GM12878 (cell line): ENCODE data around the gene E2F7. TPM values are rescaled to one million over a fixed set of nuclear protein-coding genes. Genes with fewer than 3 reads are reported as not detected.

Source experiments
- CBFB ChIP-seq: IDR thresholded peaks from 2 replicates; pipeline ENCODE4 v1.6.1; 2016; ENCODE audit warnings: antibody characterized with exemption, low read depth
- JUNB ChIP-seq: IDR thresholded peaks from 2 replicates; pipeline ENCODE4 v1.6.1; 2016; ENCODE audit warnings: antibody characterized with exemption, mild to moderate bottlenecking
- RFX5 ChIP-seq: IDR thresholded peaks from 2 replicates; pipeline ENCODE4 v1.6.1; 2011; ENCODE audit warnings: low read depth, low read length, improper control_type of control experiment
- SMAD5 ChIP-seq: IDR thresholded peaks from 2 replicates; pipeline ENCODE4 v1.6.1; 2016; ENCODE audit warnings: antibody characterized with exemption, low read depth
- polyA plus RNA-seq, 11 experiments: library from polyadenylated mRNA; depleted of rRNA in 4 of 11; unstranded in 6 of 11; stranded (reverse) in 5 of 11; fragments of >200 nt; fragmentation: Nextera tagmentation in 4 of 11; fragmentation: Illumina TruSeq in 1 of 11; extraction: Ambion mirVana in 4 of 11; extraction: Trizol in 1 of 11; gene quantifications; 1 replicate in 1 of 11; 2 replicates in 10 of 11; pipeline versions ENCODE4 v1.2.1 to v1.2.3, GENCODE V29; 2011 to 2016; ENCODE audit warnings: inconsistent platforms in 2 of 11, missing spikeins in 2 of 11, low read depth in 1 of 11
- total RNA-seq, 4 experiments: library from RNA; depleted of rRNA in 3 of 4; stranded (reverse); fragments of >200 nt in 3 of 4; fragmentation: Illumina TruSeq in 1 of 4; extraction: Trizol in 1 of 4; gene quantifications; 2 replicates each; pipeline versions ENCODE4 v1.2.1 to v1.2.3, GENCODE V29; 2013 to 2021
- TF ChIP-seq, protein P1 (sequence below): fragments of 450-650 bp; IDR thresholded peaks from 2 replicates; pipeline ENCODE4 v1.6.1; 2016; ENCODE audit warnings: mild to moderate bottlenecking
- TF ChIP-seq, protein P2 (sequence below): IDR thresholded peaks from 2 replicates; pipeline ENCODE4 v1.6.1; 2012; ENCODE audit warnings: low read depth, low read length, improper control_type of control experiment
- TF ChIP-seq, protein P3 (sequence below): fragments of 450-650 bp; formaldehyde crosslinking; IDR thresholded peaks from 2 replicates; pipeline ENCODE4 v1.4.0; 2020; ENCODE audit warnings: mild to moderate bottlenecking, moderate library complexity

Gene E2F7
- total and polyA plus RNA-seq, 10 of the 15 experiments (the other 5 are each of a cell fraction or from before 2014, with no cell fraction given) = 5.6 to 32.1 (median 19.9) TPM

DNA sequence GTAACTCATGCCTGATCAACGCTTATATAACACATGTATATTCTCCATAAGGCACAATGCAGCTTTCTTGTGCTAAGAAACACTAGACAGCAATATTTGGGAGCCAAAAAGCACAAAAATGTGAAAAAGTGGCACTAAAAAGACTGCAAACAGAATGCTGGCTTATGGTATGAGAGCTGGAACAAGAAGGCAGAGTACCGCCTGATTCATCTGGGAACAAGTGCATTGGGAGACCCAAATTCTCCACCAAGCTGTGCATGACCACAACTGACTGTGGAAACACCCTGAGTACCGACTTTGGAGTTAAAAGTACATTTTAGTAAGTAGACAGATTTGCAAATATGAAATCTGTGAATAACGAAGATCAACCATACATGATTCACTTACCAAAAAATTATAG, 25.1 kb downstream of the E2F7 start (continued):
- TF ChIP-seq, protein P1, sequence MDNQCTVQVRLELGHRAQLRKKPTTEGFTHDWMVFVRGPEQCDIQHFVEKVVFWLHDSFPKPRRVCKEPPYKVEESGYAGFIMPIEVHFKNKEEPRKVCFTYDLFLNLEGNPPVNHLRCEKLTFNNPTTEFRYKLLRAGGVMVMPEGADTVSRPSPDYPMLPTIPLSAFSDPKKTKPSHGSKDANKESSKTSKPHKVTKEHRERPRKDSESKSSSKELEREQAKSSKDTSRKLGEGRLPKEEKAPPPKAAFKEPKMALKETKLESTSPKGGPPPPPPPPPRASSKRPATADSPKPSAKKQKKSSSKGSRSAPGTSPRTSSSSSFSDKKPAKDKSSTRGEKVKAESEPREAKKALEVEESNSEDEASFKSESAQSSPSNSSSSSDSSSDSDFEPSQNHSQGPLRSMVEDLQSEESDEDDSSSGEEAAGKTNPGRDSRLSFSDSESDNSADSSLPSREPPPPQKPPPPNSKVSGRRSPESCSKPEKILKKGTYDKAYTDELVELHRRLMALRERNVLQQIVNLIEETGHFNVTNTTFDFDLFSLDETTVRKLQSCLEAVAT = no peak
- TF ChIP-seq, protein P2, sequence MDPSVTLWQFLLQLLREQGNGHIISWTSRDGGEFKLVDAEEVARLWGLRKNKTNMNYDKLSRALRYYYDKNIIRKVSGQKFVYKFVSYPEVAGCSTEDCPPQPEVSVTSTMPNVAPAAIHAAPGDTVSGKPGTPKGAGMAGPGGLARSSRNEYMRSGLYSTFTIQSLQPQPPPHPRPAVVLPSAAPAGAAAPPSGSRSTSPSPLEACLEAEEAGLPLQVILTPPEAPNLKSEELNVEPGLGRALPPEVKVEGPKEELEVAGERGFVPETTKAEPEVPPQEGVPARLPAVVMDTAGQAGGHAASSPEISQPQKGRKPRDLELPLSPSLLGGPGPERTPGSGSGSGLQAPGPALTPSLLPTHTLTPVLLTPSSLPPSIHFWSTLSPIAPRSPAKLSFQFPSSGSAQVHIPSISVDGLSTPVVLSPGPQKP = no peak
- TF ChIP-seq, protein P3, sequence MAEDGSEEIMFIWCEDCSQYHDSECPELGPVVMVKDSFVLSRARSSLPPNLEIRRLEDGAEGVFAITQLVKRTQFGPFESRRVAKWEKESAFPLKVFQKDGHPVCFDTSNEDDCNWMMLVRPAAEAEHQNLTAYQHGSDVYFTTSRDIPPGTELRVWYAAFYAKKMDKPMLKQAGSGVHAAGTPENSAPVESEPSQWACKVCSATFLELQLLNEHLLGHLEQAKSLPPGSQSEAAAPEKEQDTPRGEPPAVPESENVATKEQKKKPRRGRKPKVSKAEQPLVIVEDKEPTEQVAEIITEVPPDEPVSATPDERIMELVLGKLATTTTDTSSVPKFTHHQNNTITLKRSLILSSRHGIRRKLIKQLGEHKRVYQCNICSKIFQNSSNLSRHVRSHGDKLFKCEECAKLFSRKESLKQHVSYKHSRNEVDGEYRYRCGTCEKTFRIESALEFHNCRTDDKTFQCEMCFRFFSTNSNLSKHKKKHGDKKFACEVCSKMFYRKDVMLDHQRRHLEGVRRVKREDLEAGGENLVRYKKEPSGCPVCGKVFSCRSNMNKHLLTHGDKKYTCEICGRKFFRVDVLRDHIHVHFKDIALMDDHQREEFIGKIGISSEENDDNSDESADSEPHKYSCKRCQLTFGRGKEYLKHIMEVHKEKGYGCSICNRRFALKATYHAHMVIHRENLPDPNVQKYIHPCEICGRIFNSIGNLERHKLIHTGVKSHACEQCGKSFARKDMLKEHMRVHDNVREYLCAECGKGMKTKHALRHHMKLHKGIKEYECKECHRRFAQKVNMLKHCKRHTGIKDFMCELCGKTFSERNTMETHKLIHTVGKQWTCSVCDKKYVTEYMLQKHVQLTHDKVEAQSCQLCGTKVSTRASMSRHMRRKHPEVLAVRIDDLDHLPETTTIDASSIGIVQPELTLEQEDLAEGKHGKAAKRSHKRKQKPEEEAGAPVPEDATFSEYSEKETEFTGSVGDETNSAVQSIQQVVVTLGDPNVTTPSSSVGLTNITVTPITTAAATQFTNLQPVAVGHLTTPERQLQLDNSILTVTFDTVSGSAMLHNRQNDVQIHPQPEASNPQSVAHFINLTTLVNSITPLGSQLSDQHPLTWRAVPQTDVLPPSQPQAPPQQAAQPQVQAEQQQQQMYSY = no peak
- TF ChIP-seq RFX5 (no peak), CBFB (no peak), SMAD5 (no peak), JUNB (no peak)
